Measurements from ENCODE around the gene FARS2. TPM values are rescaled to one million over a fixed set of nuclear protein-coding genes. Genes with fewer than 3 reads are reported as not detected.

FARS2 gene
- total and polyA plus RNA-seq, 2 of the 13 experiments (the other 11 are each of a cell fraction or from before 2014, with no cell fraction given) = 15.4 to 26.0 TPM

GRCh38 chr6:5537967-5538366 is 276.7 kb downstream of the FARS2 start:
- H4K20me1 ChIP-seq (ENCODE audit: insufficient read depth, low read length) = no peaks in the 10 kb centered on the region; the same call in 1 of the 2 replicates
- ChIA-PET CTCF (ENCODE audit: low intra/inter-chr PET ratio, low total read pairs) (no interaction called here), POLR2A (no interaction called here)
- H2AFZ ChIP-seq (ENCODE audit: low read length) = no peak overlapping the region
- H3K27ac ChIP-seq (ENCODE audit: extremely low read length, insufficient read depth, low read length) = no peak overlapping the region
- H3K4me3 ChIP-seq (replicated peaks in 1 of 3; ENCODE audit: insufficient read depth in 1 of 3, low read depth in 2 of 3, low read length in 3 of 3) = no peak overlapping the region
- H3K4me1 ChIP-seq (ENCODE audit: insufficient read depth, low read length) = no peaks in the 10 kb centered on the region
- no peak for ATAC-seq
- DNase-seq (ENCODE audit: low spot score) = no peak
- H3K9me3 ChIP-seq (ENCODE audit: low read length) = no peaks in the 10 kb centered on the region
- 76% methylated on average over 1 of the region's 1 CpG for WGBS (ENCODE audit: low lambda C conversion rate)
- no peak for FAIRE-seq
- H3K27me3 ChIP-seq (ENCODE audit: control insufficient read depth in 1 of 2, insufficient read depth in 2 of 2, low read length in 2 of 2) = no peaks in the 10 kb centered on the region
- intact Hi-C loops (cut with micrococcal nuclease; ENCODE audit: unreplicated experiment) (no loop called here), in situ Hi-C loops (cut with HindIII; ENCODE audit: extremely low pct_ligation_motif_present, low pct_unique_long_range_greater_than_20kb) (no loop called here)
- BruUV-seq (replicated peaks) = no TSS peak
- no peak overlapping the region for H3K4me2 ChIP-seq (ENCODE audit: low read depth, low read length)
- no peak overlapping the region for H3K9ac ChIP-seq (ENCODE audit: insufficient read depth, low read depth, low read length)
- H3K36me3 ChIP-seq (replicated peaks in 1 of 2; ENCODE audit: control insufficient read depth in 1 of 2, insufficient read depth in 2 of 2, low read length in 2 of 2) = no peaks in the 10 kb centered on the region; a peak in 1 of 5 replicates
- H3K79me2 ChIP-seq (ENCODE audit: insufficient read depth, low read length) = no peaks in the 10 kb centered on the region
- TF ChIP-seq ATF1 (CRISPR knock-in tag; IDR thresholded peaks at IDR 0.05) (no peak), HNRNPUL1 (IDR thresholded peaks at IDR 0.05; ENCODE audit: low read depth, low read length) (no peak), TAF15 (IDR thresholded peaks at IDR 0.05; ENCODE audit: low read depth, low read length, poor library complexity, severe bottlenecking) (no peak), MIER3 (CRISPR knock-in tag; IDR thresholded peaks at IDR 0.05; ENCODE audit: borderline replicate concordance) (no peak), YEATS4 (CRISPR knock-in tag; IDR thresholded peaks at IDR 0.05; ENCODE audit: borderline replicate concordance) (no peak), THYN1 (CRISPR knock-in tag; IDR thresholded peaks at IDR 0.05; ENCODE audit: borderline replicate concordance, low read depth) (no peak), HMGXB3 (CRISPR knock-in tag; IDR thresholded peaks at IDR 0.05; ENCODE audit: borderline replicate concordance) (no peak), ZNF75D (CRISPR knock-in tag; IDR thresholded peaks at IDR 0.05; ENCODE audit: borderline replicate concordance) (no peak), ELF1 (CRISPR knock-in tag; IDR thresholded peaks at IDR 0.05) (no peak), SIX4 (CRISPR knock-in tag; IDR thresholded peaks at IDR 0.05) (no peak), ZNF512B (CRISPR knock-in tag; IDR thresholded peaks at IDR 0.05; ENCODE audit: borderline replicate concordance) (no peak), ZSCAN25 (CRISPR knock-in tag; IDR thresholded peaks at IDR 0.05) (no peak), ISX (CRISPR knock-in tag; conservative IDR thresholded peaks at IDR 0.05) (no peak), ZNF629 (CRISPR knock-in tag; conservative IDR thresholded peaks at IDR 0.05) (no peak), ZNF329 (CRISPR knock-in tag; IDR thresholded peaks at IDR 0.05; ENCODE audit: low read depth) (no peak), U2AF1 (optimal IDR thresholded peaks at IDR 0.05; ENCODE audit: low read depth, low read length) (no peak)

Measured in HepG2 (cell line).